Stimulated activated CD8-positive, alpha-beta memory T cell treated with anti-CD3 and anti-CD28 coated beads, Interleukin-4, amount 100 ng/mL, for 24 hours (primary cell): Measurements from ENCODE around the gene FUT3.
"Not testable (repeated sequence)": the region's sequence is repeated elsewhere in the genome, so short reads cannot be mapped to it uniquely, and the experiment has no call there.

ENCODE experiments used
- DNase-seq: peaks from one replicate; pipeline ENCODE4 v3.0.0-alpha.2; 2020; ENCODE audit warnings: low read depth

FUT3 gene

DNA sequence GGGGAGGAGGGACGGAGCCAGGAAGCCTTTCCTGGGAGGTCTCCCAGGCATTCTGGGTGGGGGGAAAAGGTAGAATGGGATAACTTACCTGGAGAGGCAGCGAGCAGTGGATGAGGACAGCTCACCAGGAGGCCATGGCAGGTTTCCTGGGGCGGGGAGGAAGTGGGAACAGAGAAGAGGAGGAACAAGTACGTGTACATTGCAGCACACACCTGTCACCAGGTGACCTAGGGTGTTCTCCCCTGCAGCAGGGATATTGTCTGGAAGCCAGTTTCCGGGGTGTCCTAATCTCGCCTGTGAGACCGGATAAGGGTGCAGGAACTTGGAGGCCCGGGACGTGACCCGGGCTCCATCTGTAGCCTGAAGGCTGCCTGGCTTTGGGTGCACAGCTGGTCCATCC lies at the start of gene FUT3:
FUT3 (minus strand) TSS at position 148 of the 400 bp plus-strand sequence.
- DNase-seq, result no peak

GRCh38 chr19:5900976-5901375 lies 49.7 kb upstream of the FUT3 start:
- DNase-seq, result no peak

DNA sequence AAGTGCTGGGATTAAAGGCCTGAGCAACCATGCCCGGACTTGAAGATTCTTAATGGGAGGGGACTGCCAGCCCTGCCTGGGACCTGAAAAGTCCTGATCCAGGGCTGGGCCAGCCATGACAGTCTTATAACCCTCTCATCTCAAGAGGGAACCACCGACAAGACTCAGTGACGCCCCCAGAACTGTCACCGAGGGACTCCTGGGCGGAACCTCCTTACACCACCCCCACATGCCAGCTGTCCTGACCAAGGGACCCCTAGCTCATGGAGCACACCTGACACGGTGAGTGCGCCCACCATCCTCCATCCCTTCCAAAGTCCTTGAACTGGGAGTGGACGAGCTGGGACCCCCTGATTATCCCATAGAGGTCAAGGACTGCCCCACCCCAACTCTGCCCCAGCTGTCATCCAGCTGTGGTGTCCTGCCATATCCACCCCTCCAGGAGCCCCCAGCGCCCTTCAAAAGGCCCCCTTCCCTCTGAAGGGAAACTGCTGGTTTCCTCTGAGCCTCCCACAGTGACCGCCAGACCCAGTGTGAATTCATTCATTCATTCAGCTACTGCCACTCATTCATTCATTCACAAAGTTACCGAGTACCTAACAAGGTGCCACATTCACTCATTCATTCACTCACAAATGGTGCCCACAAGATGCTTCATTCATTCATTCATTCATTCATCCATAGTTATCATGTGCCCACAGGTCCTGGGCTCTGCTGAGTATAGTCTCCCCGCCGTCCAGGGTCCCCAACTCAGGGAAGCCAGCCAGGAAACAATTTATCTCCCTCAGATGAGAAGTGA lies 48.7 kb upstream of the FUT3 start:
- no peak for DNase-seq

GRCh38 chr19:5897189-5897969 lies 46.1 kb upstream of the FUT3 start:
- DNase-seq, result no peak

DNA sequence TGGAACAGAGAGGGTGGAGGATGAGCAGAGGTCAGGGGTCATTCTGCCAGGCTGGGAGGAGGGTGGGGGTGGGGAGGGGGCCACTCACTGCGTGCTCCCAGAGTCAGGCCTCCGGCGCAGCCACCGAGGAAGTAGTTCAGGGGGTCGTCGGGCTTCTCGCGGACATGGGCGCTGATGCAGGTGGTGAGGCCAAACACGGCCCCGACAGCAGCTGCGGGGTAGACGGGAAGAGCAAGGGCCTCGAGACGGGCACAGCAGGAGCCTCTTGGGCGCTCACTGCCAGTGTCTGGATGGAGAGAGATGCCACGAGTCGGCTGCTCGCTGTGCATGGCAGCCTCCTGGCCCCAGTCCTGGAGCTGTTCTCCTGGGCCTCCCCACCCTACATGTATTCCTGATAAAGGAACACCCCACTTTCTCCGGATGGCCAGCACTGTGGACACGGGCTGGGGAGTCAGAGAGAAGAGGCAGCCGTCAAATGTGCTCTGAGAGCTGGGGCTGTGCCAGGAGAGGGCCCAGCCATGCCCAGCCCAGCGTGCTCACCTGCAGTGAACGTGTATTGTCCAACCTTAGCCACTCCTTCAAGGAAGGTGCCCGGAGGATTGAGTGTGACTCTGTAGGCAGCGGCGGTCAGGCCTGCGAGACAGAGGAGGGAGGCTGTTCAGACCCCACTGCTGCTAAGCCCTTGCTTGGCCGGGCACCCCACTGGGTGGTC lies 45.3 kb upstream of the FUT3 start:
- no peak for DNase-seq

GRCh38 chr19:5895890-5896289 lies 44.6 kb upstream of the FUT3 start:
- no peak for DNase-seq

- no peak for DNase-seq
Measured at GRCh38 chr19:5895409-5895808, 44.2 kb upstream of the FUT3 start.

DNA sequence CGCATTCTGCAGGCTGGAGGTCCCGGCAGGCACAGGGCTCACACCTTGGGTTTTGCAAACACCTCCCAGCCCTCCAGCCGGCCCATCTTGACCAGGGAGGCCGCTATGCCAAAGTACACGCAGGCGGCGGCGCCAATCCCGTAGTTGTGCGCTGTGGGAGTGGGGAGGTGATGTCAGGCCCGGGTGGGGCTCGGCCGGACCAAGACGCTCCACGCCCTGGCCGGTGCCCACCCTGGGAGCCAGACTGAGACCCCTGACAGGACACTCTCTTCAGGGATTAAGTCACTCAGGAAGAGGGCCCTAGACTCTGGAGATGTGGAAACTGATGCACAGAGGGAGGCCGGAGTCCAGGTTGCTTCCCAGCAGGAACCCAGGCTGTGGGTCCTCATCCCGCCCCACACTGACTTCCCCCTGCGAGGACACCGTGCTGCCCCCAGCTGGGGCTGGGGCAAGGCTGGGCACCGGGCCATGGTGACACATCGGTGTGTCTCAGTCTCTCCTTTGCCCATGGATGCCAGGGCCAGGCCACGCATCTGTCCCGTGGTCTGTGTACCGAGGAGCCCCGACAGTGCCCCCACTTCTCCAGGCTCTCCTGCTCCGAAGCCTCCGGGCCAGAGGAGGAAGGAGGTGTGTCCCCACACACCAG lies 43.6 kb upstream of the FUT3 start:
- DNase-seq, result no peak

- no peak for DNase-seq
Measured at GRCh38 chr19:5893907-5894703, 42.9 kb upstream of the FUT3 start.

- DNase-seq, result no peak
Measured at GRCh38 chr19:5893296-5893903, 42.2 kb upstream of the FUT3 start.

DNA sequence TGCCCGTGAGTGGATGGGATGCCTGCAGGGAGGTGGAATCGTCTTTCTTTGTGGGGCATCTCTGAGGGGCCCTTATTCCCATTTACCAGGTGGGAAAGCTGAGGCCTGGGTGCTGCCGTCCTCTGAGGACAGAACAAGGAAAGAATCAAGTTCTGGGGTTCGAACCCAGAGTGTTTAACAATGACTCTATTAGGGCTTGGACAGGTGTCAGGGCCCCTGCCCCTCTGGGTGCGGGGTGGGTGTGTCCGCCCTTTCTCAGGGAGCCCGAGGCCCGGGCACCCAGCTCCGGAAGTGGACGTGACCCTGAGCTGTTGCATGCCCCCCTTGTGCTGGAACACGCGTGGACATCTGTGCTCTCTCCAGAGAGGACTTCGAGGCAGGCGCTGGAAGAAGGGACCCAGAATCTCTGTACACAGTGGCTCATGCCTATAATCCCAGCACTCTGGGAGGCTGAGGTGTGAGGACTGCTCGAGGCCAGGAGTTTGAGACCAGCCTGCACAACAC lies 41.6 kb upstream of the FUT3 start:
- no peak for DNase-seq

- no peak for DNase-seq
Measured at GRCh38 chr19:5891938-5892771, 40.9 kb upstream of the FUT3 start.

- DNase-seq, result no peak
Measured at GRCh38 chr19:5891572-5891937, 40.3 kb upstream of the FUT3 start.

GRCh38 chr19:5890099-5890498 lies 38.9 kb upstream of the FUT3 start:
- no peak for DNase-seq

DNA sequence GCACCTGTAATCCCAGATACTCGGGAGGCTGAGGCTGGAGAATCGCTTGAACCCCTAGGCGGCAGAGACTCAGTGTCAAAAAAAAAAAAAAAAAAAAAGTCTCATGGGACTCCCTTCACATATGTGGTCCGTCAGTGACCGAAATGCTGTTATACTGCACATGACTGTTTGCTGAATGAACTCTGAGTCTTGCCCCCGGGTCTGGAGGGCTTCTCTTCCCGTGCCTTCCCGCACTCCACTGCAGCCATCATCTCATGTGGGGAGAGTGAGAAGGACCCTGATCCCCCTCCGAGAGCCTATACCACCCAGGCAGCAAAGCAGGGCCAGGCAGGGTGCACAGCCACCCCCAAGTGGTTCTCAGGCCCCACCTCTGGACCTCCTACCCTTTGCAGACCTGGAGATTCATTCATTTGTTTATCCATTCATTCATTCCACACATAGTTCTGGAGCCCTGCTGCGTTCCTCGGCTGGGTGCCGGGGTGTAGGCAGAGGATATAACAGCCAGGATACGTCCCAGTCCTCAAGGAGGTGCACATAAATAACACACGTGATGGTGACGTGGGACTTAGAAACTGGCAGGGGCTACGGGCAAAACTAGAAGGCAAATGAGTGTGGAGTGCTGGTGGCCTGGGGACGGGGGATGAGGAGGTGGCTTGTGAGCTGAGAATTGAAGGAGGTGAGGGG lies 38.2 kb upstream of the FUT3 start:
- no peak for DNase-seq

DNA sequence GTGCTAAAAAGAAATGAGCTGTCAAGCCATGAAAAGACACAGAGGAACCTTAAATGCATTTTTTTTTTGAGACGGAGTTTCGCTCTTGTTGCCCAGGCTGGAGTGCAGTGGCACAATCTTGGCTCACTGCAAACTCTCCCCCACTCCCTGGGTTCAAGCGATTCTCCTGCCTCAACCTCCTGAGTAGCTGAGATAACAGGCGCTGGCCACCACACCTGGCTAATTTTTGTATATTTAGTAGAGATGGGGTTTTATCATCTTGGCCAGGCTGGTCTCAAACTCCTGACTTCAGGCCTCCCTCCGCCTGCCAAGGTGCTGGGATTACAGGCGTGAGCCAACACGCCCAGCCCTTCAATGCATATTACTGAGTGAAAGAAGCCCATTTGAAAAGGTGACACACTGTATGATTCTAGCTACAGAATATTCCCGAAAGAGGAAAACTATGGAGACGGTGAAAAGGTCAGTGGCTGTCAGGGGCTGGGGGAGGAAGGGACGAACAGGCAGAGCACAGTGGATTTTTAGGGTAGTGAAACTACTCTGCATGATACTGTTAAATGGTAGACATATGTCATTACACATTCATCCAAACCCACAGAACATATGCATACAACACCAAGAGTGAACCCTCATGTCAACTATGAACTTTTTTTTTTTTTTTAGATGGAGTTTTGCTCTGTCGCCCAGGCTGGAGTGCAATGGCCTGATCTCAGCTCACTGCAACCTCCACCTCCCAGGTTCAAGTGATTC lies 33.0 kb upstream of the FUT3 start:
- not testable (repeated sequence) for DNase-seq

GRCh38 chr19:5883157-5883873 lies 32.1 kb upstream of the FUT3 start:
- DNase-seq, result not testable (repeated sequence)

GRCh38 chr19:5882421-5882968 lies 31.2 kb upstream of the FUT3 start:
- DNase-seq, result no peak
